ENCODE data around the gene GFRAL. TPM values are rescaled to one million over a fixed set of nuclear protein-coding genes. Genes with fewer than 3 reads are reported as not detected.

The GFRAL gene
- polyA plus RNA-seq, 1 donor from 2014 or later, result not detected

GRCh38 chr6:55379895-55380294 is 52.6 kb downstream of the GFRAL start:
- no peak overlapping the region for H3K4me3 ChIP-seq (ENCODE audit: low read length)
- H3K4me2 ChIP-seq (ENCODE audit: low read length), result no peak overlapping the region
- H3F3A ChIP-seq (ENCODE audit: insufficient read depth, low read length, poor library complexity, severe bottlenecking), result no peaks in the 10 kb centered on the region
- H4K20me1 ChIP-seq (ENCODE audit: insufficient read depth), result no peaks in the 10 kb centered on the region
- H2AFZ ChIP-seq (ENCODE audit: low read depth, low read length), result no peak overlapping the region
- no peaks in the 10 kb centered on the region for H3K9me3 ChIP-seq (ENCODE audit: low read length)
- no peaks in the 10 kb centered on the region for H3K27me3 ChIP-seq (ENCODE audit: insufficient read depth, low read depth, low read length)
- H3K27ac ChIP-seq (ENCODE audit: low read length), result no peak overlapping the region
- no peaks in the 10 kb centered on the region for H3K36me3 ChIP-seq (ENCODE audit: insufficient read depth, low read length)
- TF ChIP-seq TAF1 (IDR thresholded peaks at IDR 0.05; ENCODE audit: low read depth), result no peak
- no peak for TF ChIP-seq POLR2AphosphoS5 (IDR thresholded peaks at IDR 0.05)
- no peak for TF ChIP-seq REST (IDR thresholded peaks at IDR 0.05; ENCODE audit: borderline replicate concordance)
- no peak for TF ChIP-seq MXI1 (conservative IDR thresholded peaks at IDR 0.05; ENCODE audit: poor library complexity, severe bottlenecking)
- TF ChIP-seq EP300 (conservative IDR thresholded peaks at IDR 0.05; ENCODE audit: poor library complexity, severe bottlenecking), result no peak
- no peak for TF ChIP-seq RAD21 (conservative IDR thresholded peaks at IDR 0.05)
- no peak for TF ChIP-seq EZH2 (IDR thresholded peaks at IDR 0.05; ENCODE audit: borderline replicate concordance, insufficient read depth, low read length, poor library complexity, severe bottlenecking)
- no peak for TF ChIP-seq SMC3 (conservative IDR thresholded peaks at IDR 0.05; ENCODE audit: poor library complexity)
- no peak for TF ChIP-seq CTCF (IDR thresholded peaks at IDR 0.05; ENCODE audit: poor library complexity, severe bottlenecking)
- no peaks in the 10 kb centered on the region for H3K9me2 ChIP-seq (ENCODE audit: insufficient read depth, low read length)
- no peaks in the 10 kb centered on the region for H3K79me2 ChIP-seq (replicated peaks; ENCODE audit: insufficient read depth, low read length)
- no peak overlapping the region for H3K9ac ChIP-seq (ENCODE audit: low read length)

DNA sequence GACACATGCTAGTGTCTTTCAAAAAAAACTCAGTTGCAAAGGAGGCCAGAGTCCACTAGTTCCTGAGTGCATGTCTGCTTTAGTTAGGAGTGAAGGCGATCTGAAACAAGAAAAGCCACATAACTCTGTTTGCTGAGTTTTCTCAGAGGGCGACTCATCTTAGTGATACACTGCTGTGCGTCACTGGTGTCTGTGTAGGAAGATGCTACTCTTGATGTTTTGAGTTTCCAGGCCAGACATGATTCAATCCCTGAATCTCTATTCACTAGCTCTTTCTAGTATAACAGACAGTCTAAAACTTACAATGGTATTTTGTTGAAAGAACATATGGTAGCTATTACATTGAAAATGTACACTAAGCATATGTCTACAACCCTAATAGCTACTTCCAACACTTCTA is 60.9 kb downstream of the GFRAL start:
- Histone ChIP-seq H3K36me3 (ENCODE audit: insufficient read depth, low read length) (no peaks in the 10 kb centered on the region), H3K9me3 (ENCODE audit: low read length) (no peaks in the 10 kb centered on the region), H3K79me2 (replicated peaks; ENCODE audit: insufficient read depth, low read length) (no peaks in the 10 kb centered on the region), H3K4me2 (ENCODE audit: low read length) (no peak overlapping the region), H3F3A (ENCODE audit: insufficient read depth, low read length, poor library complexity, severe bottlenecking) (no peaks in the 10 kb centered on the region), H3K9ac (ENCODE audit: low read length) (no peak overlapping the region), H2AFZ (ENCODE audit: low read depth, low read length) (no peak overlapping the region), H3K9me2 (ENCODE audit: insufficient read depth, low read length) (no peaks in the 10 kb centered on the region), H3K27ac (ENCODE audit: low read length) (no peak overlapping the region), H4K20me1 (ENCODE audit: insufficient read depth) (no peaks in the 10 kb centered on the region), H3K27me3 (ENCODE audit: insufficient read depth, low read depth, low read length) (no peaks in the 10 kb centered on the region), H3K4me3 (ENCODE audit: low read length) (no peak overlapping the region)
- TF ChIP-seq SMC3 (conservative IDR thresholded peaks at IDR 0.05; ENCODE audit: poor library complexity) (no peak), REST (IDR thresholded peaks at IDR 0.05; ENCODE audit: borderline replicate concordance) (no peak), CTCF (IDR thresholded peaks at IDR 0.05; ENCODE audit: poor library complexity, severe bottlenecking) (no peak), EP300 (conservative IDR thresholded peaks at IDR 0.05; ENCODE audit: poor library complexity, severe bottlenecking) (no peak), RAD21 (conservative IDR thresholded peaks at IDR 0.05) (no peak), EZH2 (IDR thresholded peaks at IDR 0.05; ENCODE audit: borderline replicate concordance, insufficient read depth, low read length, poor library complexity, severe bottlenecking) (no peak), POLR2AphosphoS5 (IDR thresholded peaks at IDR 0.05) (no peak), TAF1 (IDR thresholded peaks at IDR 0.05; ENCODE audit: low read depth) (no peak), MXI1 (conservative IDR thresholded peaks at IDR 0.05; ENCODE audit: poor library complexity, severe bottlenecking) (no peak)

Data from neural cell (in vitro differentiated cells).